ENCODE results near the gene RAI1.
"Not testable (repeated sequence)": the region's sequence is repeated elsewhere in the genome, so short reads cannot be mapped to it uniquely, and the experiment has no call there.

The RAI1 gene

GRCh38 chr17:17681187-17681743 lies at the start of gene RAI1:
TSS of gene RAI1 (plus strand) at chr17:17681458. CDS start at chr17:17792949, 111,491 bp downstream.
- DNase-seq = peak; percentile 88

GRCh38 chr17:17632690-17633089 lies 48.6 kb upstream of the RAI1 start:
- DNase-seq = not testable (repeated sequence)

GRCh38 chr17:17633310-17633709 lies 47.9 kb upstream of the RAI1 start:
- DNase-seq = no peak

- DNase-seq = no peak
Observed at GRCh38 chr17:17635126-17635525, 46.1 kb upstream of the RAI1 start.

- DNase-seq = not testable (repeated sequence)
Observed at GRCh38 chr17:17635537-17636271, 45.6 kb upstream of the RAI1 start.

GRCh38 chr17:17636272-17636885 lies 44.9 kb upstream of the RAI1 start:
- DNase-seq = no peak

- no peak for DNase-seq
Observed at GRCh38 chr17:17638467-17638866, 42.8 kb upstream of the RAI1 start.

- DNase-seq = not testable (repeated sequence)
Observed at GRCh38 chr17:17639661-17640270, 41.5 kb upstream of the RAI1 start.

- DNase-seq = peak; percentile 87
Observed at GRCh38 chr17:17641621-17642409, 39.4 kb upstream of the RAI1 start.

- DNase-seq = not testable (repeated sequence)
Observed at GRCh38 chr17:17645148-17645547, 36.1 kb upstream of the RAI1 start.

GRCh38 chr17:17645961-17646360 lies 35.3 kb upstream of the RAI1 start:
- no peak for DNase-seq

GRCh38 chr17:17647524-17648178 lies 33.6 kb upstream of the RAI1 start:
- DNase-seq = no peak

- DNase-seq = no peak
Observed at GRCh38 chr17:17648762-17649161, 32.5 kb upstream of the RAI1 start.

GRCh38 chr17:17650959-17651358 lies 30.3 kb upstream of the RAI1 start:
- DNase-seq = no peak

GRCh38 chr17:17653343-17653742 lies 27.9 kb upstream of the RAI1 start:
- DNase-seq = no peak

- no peak for DNase-seq
Observed at GRCh38 chr17:17659340-17659739, 21.9 kb upstream of the RAI1 start.

- DNase-seq = no peak
Observed at GRCh38 chr17:17661134-17661533, 20.1 kb upstream of the RAI1 start.

GRCh38 chr17:17661834-17662385 lies 19.3 kb upstream of the RAI1 start:
- no peak for DNase-seq

- no peak for DNase-seq
Observed at GRCh38 chr17:17663160-17664063, 17.8 kb upstream of the RAI1 start.

GRCh38 chr17:17664064-17664452 lies 17.2 kb upstream of the RAI1 start:
- no peak for DNase-seq

- DNase-seq = no peak
Observed at GRCh38 chr17:17665255-17665654, 16.0 kb upstream of the RAI1 start.

Measured in NCI-H510A treated with DMSO at 0.1 percent for 48 hours (cell line).